K562 (cell line): ENCODE measurements around the gene SURF6. TPM values are rescaled to one million over a fixed set of nuclear protein-coding genes. Genes with fewer than 3 reads are reported as not detected.
A peak's percentile ranks its signal among the peaks of the same experiment; 100 is the strongest.

Experiments
- ATAC-seq: fragments of 200-7000 bp; cut with Tn5 transposase; 3 replicates; pipeline ENCODE4 v1.9.1; 2020; ENCODE audit warnings: moderate library complexity
- BruUV-seq: library from RNA; stranded (reverse); fragments of 400-500 nt; replicated peaks from 2 replicates; lab custom pipeline; 2021; lab: Mats Ljungman, UMichigan
- CTCF ChIA-PET: fragments of 300-600 bp; formaldehyde crosslinking; extraction: SDS; loops from one replicate; lab custom pipeline; 2021; ENCODE audit warnings: low intra/inter-chr PET ratio; lab: Yijun Ruan, JAX
- POLR2A ChIA-PET: fragments of 300-600, 350-650 bp; sonication (Branson Sonifier 250); formaldehyde crosslinking; extraction: SDS; loops from one replicate; lab custom pipeline; 2021; ENCODE audit warnings: antibody characterized with exemption, inconsistent platforms; lab: Yijun Ruan, JAX
- DNase-seq, 4 experiments: peaks; one replicate each; pipeline versions ENCODE4 v3.0.0 to v3.0.0-alpha.2; 2011 to 2018; ENCODE audit warnings: low spot score in 3 of 4, mixed read lengths in 3 of 4; ENCODE audit errors: extremely low read depth in 1 of 4
- FAIRE-seq: peaks from 2 replicates; lab custom pipeline; 2011; peaks lifted over from hg19 to GRCh38; lab: Jason Lieb, UNC
- H2AFZ ChIP-seq: 2 replicates; pipeline ENCODE4 v1.6.0; 2011; ENCODE audit warnings: low read depth, low read length, control low read depth, inconsistent platforms
- H3K27ac ChIP-seq: fragments of 200-600 bp; 3 replicates; pipeline ENCODE4 v1.8.0; 2011; ENCODE audit warnings: low read depth, mild to moderate bottlenecking, control low read depth, inconsistent platforms, low read length, moderate library complexity, mixed read lengths; ENCODE audit errors: extremely low read depth
- H3K27me3 ChIP-seq, 2 experiments: fragments of 300-600 bp in 1 of 2; 2 replicates in 1 of 2; 3 replicates in 1 of 2; pipeline versions ENCODE4 v1.6.0 to v1.8.0; 2011; ENCODE audit warnings: inconsistent platforms in 2 of 2, low read length in 2 of 2, mild to moderate bottlenecking in 1 of 2, mixed read lengths in 1 of 2, moderate library complexity in 1 of 2; ENCODE audit not compliant: control insufficient read depth in 2 of 2, insufficient read depth in 2 of 2
- H3K36me3 ChIP-seq: fragments of 300-600 bp; 3 replicates; pipeline ENCODE4 v1.8.0; 2011; ENCODE audit warnings: mild to moderate bottlenecking, low read length, inconsistent platforms; ENCODE audit not compliant: control insufficient read depth, insufficient read depth
- H3K4me1 ChIP-seq, 2 experiments: fragments of 200-600 bp in 1 of 2; replicated peaks in 1 of 2; 2 replicates in 1 of 2; 3 replicates in 1 of 2; pipeline versions ENCODE4 v1.5.1 to v1.8.0; 2011; ENCODE audit warnings: inconsistent platforms in 2 of 2, low read length in 2 of 2, mild to moderate bottlenecking in 1 of 2, mixed read lengths in 1 of 2, moderate library complexity in 1 of 2; ENCODE audit not compliant: control insufficient read depth in 2 of 2, insufficient read depth in 2 of 2
- H3K4me2 ChIP-seq: 2 replicates; pipeline ENCODE4 v1.6.1; 2011; ENCODE audit warnings: low read length, control low read depth, inconsistent platforms, mixed read lengths; ENCODE audit not compliant: insufficient read depth
- H3K4me3 ChIP-seq: fragments of 200-600 bp; sonication (generic), shearing (Covaris generic); 2 replicates; pipeline ENCODE4 v1.5.1; 2016; ENCODE audit warnings: control low read depth, inconsistent platforms
- H3K79me2 ChIP-seq: fragments of 200-600 bp; 3 replicates; pipeline ENCODE4 v1.8.0; 2011; ENCODE audit warnings: low read length, inconsistent platforms; ENCODE audit not compliant: control insufficient read depth, insufficient read depth
- H3K9ac ChIP-seq, 2 experiments: 2 replicates each; pipeline versions ENCODE4 v1.6.0 to v1.6.1; 2011; ENCODE audit warnings: low read depth in 2 of 2, low read length in 2 of 2, control low read depth in 1 of 2, inconsistent platforms in 1 of 2, mild to moderate bottlenecking in 1 of 2, mixed read lengths in 1 of 2; ENCODE audit not compliant: insufficient read depth in 1 of 2
- H3K9me1 ChIP-seq: one replicate; pipeline ENCODE4 v1.6.0; 2011; ENCODE audit warnings: inconsistent platforms, mild to moderate bottlenecking, low read length, moderate library complexity; ENCODE audit not compliant: control insufficient read depth, insufficient read depth
- H3K9me3 ChIP-seq: replicated peaks from 2 replicates; pipeline ENCODE4 v1.5.1; 2011; ENCODE audit warnings: low read depth, low read length, inconsistent platforms; ENCODE audit not compliant: control insufficient read depth, insufficient read depth
- H4K20me1 ChIP-seq: replicated peaks from 2 replicates; pipeline ENCODE4 v1.6.1; 2011; ENCODE audit warnings: low read length, inconsistent platforms, mixed read lengths; ENCODE audit not compliant: control insufficient read depth, insufficient read depth
- FOXP4 ChIP-seq: sonication (generic); formaldehyde crosslinking; IDR thresholded peaks from 2 replicates; pipeline ENCODE4 v1.8.0; 2022; ENCODE audit warnings: mild to moderate bottlenecking, missing genetic modification reagents, borderline replicate concordance
- HDGF ChIP-seq: fragments of 450-650 bp; IDR thresholded peaks from 2 replicates; pipeline ENCODE4 v1.6.1; 2016
- HNRNPL ChIP-seq: fragments of 200-400 bp; formaldehyde crosslinking; IDR thresholded peaks from 2 replicates; pipeline ENCODE4 v1.6.1; 2017; ENCODE audit warnings: low read depth, mild to moderate bottlenecking, low read length
- JUN ChIP-seq, 2 experiments: sonication (generic) in 1 of 2; formaldehyde crosslinking in 1 of 2; IDR thresholded peaks; 2 replicates each; pipeline versions ENCODE4 v1.6.1 to v1.8.0; 2012 to 2022; ENCODE audit warnings: borderline replicate concordance in 2 of 2, mild to moderate bottlenecking in 2 of 2, improper control_type of control experiment in 1 of 2, low read depth in 1 of 2, low read length in 1 of 2, missing genetic modification reagents in 1 of 2
- KLF13 ChIP-seq: fragments of 450-650 bp; IDR thresholded peaks from 2 replicates; pipeline ENCODE4 v1.6.1; 2016; ENCODE audit warnings: missing genetic modification characterization, low read depth, mild to moderate bottlenecking, missing compliant biosample characterization, moderate library complexity, borderline replicate concordance
- MEF2A ChIP-seq: IDR thresholded peaks from 2 replicates; pipeline ENCODE4 v1.6.1; 2011; ENCODE audit warnings: low read depth, mild to moderate bottlenecking, low read length, moderate library complexity; ENCODE audit not compliant: control insufficient read depth
- NFIC ChIP-seq: fragments of 450-650 bp; IDR thresholded peaks from 2 replicates; pipeline ENCODE4 v1.6.1; 2017; ENCODE audit warnings: mild to moderate bottlenecking, inconsistent platforms
- NFIX ChIP-seq: fragments of 250-450 bp; sonication (Bioruptor Pico); IDR thresholded peaks from 2 replicates; pipeline ENCODE4 v1.4.0; 2020; ENCODE audit warnings: low read depth, mild to moderate bottlenecking, moderate library complexity
- SMAD2 ChIP-seq: fragments of 150-350 bp; IDR thresholded peaks from 2 replicates; pipeline ENCODE4 v1.6.1; 2014; ENCODE audit warnings: low read depth, mild to moderate bottlenecking, low read length
- TCF3 ChIP-seq: sonication (generic); formaldehyde crosslinking; IDR thresholded peaks from 2 replicates; pipeline ENCODE4 v1.4.0; 2020; ENCODE audit warnings: mild to moderate bottlenecking, missing genetic modification reagents
- XRCC5 ChIP-seq: fragments of 200-400 bp; formaldehyde crosslinking; IDR thresholded peaks from 2 replicates; pipeline ENCODE4 v1.6.1; 2017; ENCODE audit warnings: low read depth, mild to moderate bottlenecking, low read length
- ZNF584 ChIP-seq: fragments of 200-800 bp; sonication (Bioruptor generic); IDR thresholded peaks from 2 replicates; pipeline ENCODE4 v1.6.1; 2016; ENCODE audit warnings: low read depth, mild to moderate bottlenecking, missing genetic modification characterization, missing compliant biosample characterization
- ZNF740 ChIP-seq, 3 experiments: fragments of 200-800 bp in 1 of 3; sonication (Bioruptor generic) in 1 of 3; sonication (generic) in 1 of 3; formaldehyde crosslinking in 1 of 3; IDR thresholded peaks; 2 replicates each; pipeline versions ENCODE4 v1.6.1 to v1.8.0; 2016 to 2022; ENCODE audit warnings: mild to moderate bottlenecking in 2 of 3, missing compliant biosample characterization in 2 of 3, missing genetic modification characterization in 2 of 3, missing genetic modification reagents in 1 of 3
- WGBS: fragments of 100-300 bp; shearing (Covaris generic); methylation state at CpG from one replicate; pipeline ENCODE4 v1.1.6; 2016; ENCODE audit warnings: low coverage, mixed read lengths; ENCODE audit not compliant: insufficient coverage; ENCODE audit errors: missing lambda C conversion rate; 5-methylcytosine and 5-hydroxymethylcytosine counted together
- in situ Hi-C: fragments of 300-500 bp; cut with MboI; formaldehyde crosslinking; loops from 4 replicates; pipeline ENCODE4 v1.15.0; 2018; ENCODE audit warnings: inconsistent platforms, mixed read lengths
- intact Hi-C: fragments of 100-400 bp; cut with micrococcal nuclease; formaldehyde crosslinking; loops from 2 replicates; pipeline ENCODE4 v1.14.2; 2022
- polyA plus RNA-seq, 8 experiments: library from polyadenylated mRNA; depleted of rRNA in 4 of 8; stranded (reverse) in 5 of 8; unstranded in 3 of 8; fragments of >200 nt; fragmentation: Nextera tagmentation in 2 of 8; fragmentation: Illumina TruSeq in 1 of 8; extraction: Ambion mirVana in 2 of 8; extraction: Trizol in 1 of 8; gene quantifications; 2 replicates each; pipeline versions ENCODE4 v1.2.1 to v1.2.3, GENCODE V29; 2011 to 2014; ENCODE audit warnings: inconsistent platforms in 1 of 8, missing spikeins in 1 of 8
- total RNA-seq, 7 experiments: library from RNA; depleted of rRNA in 6 of 7; stranded (reverse); fragments of >200 nt in 6 of 7; fragmentation: Illumina TruSeq in 2 of 7; extraction: Trizol in 2 of 7; gene quantifications; 2 replicates each; pipeline versions ENCODE4 v1.2.1 to v1.2.3, GENCODE V29; 2011 to 2021; ENCODE audit warnings: low replicate concordance in 1 of 7

SURF6 gene
- total and polyA plus RNA-seq, 9 of the 15 experiments (the other 6 are each of a cell fraction or from before 2014, with no cell fraction given): 1.4 to 68.3 (median 14.7) TPM

DNA sequence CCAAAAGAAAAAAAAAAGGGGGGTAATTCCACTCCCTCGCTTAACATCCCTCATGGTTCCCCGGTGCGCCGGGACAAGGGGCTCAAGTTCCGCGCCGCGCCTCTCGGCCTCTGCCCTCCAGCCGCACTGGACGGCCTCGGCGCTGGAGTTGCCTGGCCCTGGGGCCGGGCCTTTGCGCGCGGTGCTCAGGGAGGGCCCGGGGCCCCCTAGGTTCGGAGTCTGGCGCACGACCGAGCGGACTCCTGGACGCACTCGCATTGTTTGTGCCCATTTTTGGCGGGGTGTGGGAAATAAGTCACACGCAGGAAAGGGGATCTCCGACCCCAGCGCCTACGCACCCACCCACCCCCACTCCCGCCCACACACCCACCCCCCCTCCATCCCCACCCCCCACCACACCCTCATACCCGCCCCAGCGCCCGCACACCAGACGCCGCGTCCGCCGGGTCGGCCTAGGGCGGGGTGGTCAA, 11.6 kb upstream of the SURF6 start (continued):
- TF ChIP-seq SMAD2 (no peak), HDGF (no peak), ZNF584 (no peak), TCF3 (no peak)
- TF ChIP-seq, all 486 proteins: peak for 19

DNA sequence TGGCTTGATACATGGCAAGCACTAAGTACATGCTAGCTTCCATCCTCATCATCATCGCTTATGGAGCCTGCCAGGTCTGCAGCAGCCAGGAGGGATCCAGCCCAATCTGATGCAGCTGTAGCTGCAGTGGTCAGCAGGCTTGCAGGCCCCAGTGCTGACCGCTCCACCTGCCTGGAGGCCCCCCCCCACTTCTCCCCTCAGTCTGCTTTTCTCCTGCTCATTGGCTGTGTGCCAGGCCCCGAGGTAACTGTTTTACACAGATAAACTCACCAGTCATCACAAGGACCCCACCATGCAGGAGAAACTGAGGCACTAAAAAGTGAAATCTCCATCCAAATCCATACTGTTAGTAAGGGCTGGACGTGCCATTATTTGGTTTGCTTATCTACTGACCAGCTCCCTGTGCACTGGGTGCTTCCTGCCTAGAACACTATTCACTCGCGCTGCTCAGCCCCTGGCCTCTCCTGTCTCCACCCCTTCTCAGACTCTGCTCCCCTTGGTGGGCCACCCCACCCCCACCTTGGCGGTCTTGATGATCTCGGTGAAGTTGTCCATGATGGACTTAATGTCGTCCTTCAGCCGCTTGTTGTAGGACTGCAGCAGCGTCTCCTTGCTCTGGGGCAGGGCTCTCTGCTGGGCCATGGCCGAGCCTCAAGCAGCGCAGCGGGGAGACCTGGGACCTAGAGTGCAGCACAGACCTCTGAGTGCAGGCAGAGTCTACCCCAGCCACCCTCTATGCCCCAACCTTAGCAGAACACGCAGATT, 10.2 kb upstream of the SURF6 start:
- CTCF ChIA-PET: no interaction called here
- peaks cover 77% of the 10 kb centered on the region for H3K36me3 ChIP-seq
- intact Hi-C loops (no loop called here), in situ Hi-C loops (no loop called here)
- TSS peak; percentile 55 for BruUV-seq
- POLR2A ChIA-PET: interaction anchor here (0.6 to 3.3 kb wide), 12 partner anchors 11 to 478 kb away, joined by 3 to 31 read pairs (median 3); partner anchors contain the start of gene RALGDS
- ATAC-seq (no peak; the same call in 2 of the 3 replicates), FAIRE-seq (no peak), DNase-seq (peak in 1 of 4 experiments; percentile 31)
- peak overlapping the region; percentile 93 for H3K4me2 ChIP-seq
- peaks cover 57% of the 10 kb centered on the region for H3K79me2 ChIP-seq
- H3K27ac ChIP-seq: no peak overlapping the region; the same call in 2 of the 3 replicates
- peak overlapping the region; percentile 100 for H3K9ac ChIP-seq
- H4K20me1 ChIP-seq: peaks cover 17% of the 10 kb centered on the region
- H2AFZ ChIP-seq: no peak overlapping the region
- no peaks in the 10 kb centered on the region for H3K9me3 ChIP-seq
- WGBS: 29% methylated on average over 15 of the region's 15 CpGs
- peak overlapping the region; percentile 100 for H3K4me3 ChIP-seq
- H3K27me3 ChIP-seq: no peaks in the 10 kb centered on the region
- H3K4me1 ChIP-seq: peaks cover 16 to 43% of the 10 kb centered on the region in 2 experiments; a peak in 4 of 5 replicates
- H3K9me1 ChIP-seq: peaks cover 3% of the 10 kb centered on the region
- TF ChIP-seq JUN (IDR thresholded peaks at IDR 0.05; ENCODE audit: borderline replicate concordance, low read depth, low read length) (no peak), JUN (CRISPR knock-in tag; IDR thresholded peaks at IDR 0.05; ENCODE audit: borderline replicate concordance) (0 out of 2 replicates have a peak, but pooled peaks have one; percentile 18), ZNF740 (CRISPR knock-in tag; IDR thresholded peaks at IDR 0.05) (no peak), ZNF740 (tag; IDR thresholded peaks at IDR 0.05) (peak in 1 of 2 experiments; percentile 37; a peak in 1 of 4 replicates), KLF13 (no peak), HNRNPL (no peak), NFIC (peak; percentile 92), XRCC5 (0 out of 2 replicates have a peak, but pooled peaks have one; percentile 3), FOXP4 (CRISPR knock-in tag) (no peak), NFIX (CRISPR knock-in tag) (peak; percentile 30; the same call in 1 of the 2 replicates), MEF2A (no peak)
